OCI-LY7 (cell line): ENCODE data around the gene ALDH3A1. TPM values are rescaled to one million over a fixed set of nuclear protein-coding genes. Genes with fewer than 3 reads are reported as not detected.

Experiments
- BruUV-seq: library from RNA; stranded (reverse); fragments of 400-500 nt; replicated peaks from 2 replicates; lab custom pipeline; 2021; lab: Mats Ljungman, UMichigan
- CTCF ChIA-PET: fragments of 300-600 bp; sonication (Branson Sonifier 250); formaldehyde crosslinking; loops from one replicate; lab custom pipeline; 2022; ENCODE audit warnings: antibody characterized with exemption; ENCODE audit not compliant: unreplicated experiment; lab: Charles Lee
- POLR2A ChIA-PET: fragments of 300-600 bp; sonication (Branson Sonifier 250); formaldehyde crosslinking; loops from one replicate; lab custom pipeline; 2022; ENCODE audit warnings: antibody characterized with exemption; lab: Charles Lee
- DNase-seq: peaks from one replicate; pipeline ENCODE4 v3.0.0-alpha.2; 2015; ENCODE audit warnings: low spot score
- H2AFZ ChIP-seq: fragments of 200-600 bp; sonication (generic), shearing (Covaris generic); 2 replicates; pipeline ENCODE4 v1.6.1; 2014; ENCODE audit warnings: mild to moderate bottlenecking, antibody characterized with exemption, low read length, moderate library complexity
- H3K27ac ChIP-seq: fragments of 200-600 bp; sonication (generic); 2 replicates; pipeline ENCODE4 v1.5.1; 2014; ENCODE audit warnings: mixed run types, low read depth, mild to moderate bottlenecking, moderate library complexity, low read length, inconsistent platforms; ENCODE audit not compliant: poor library complexity, severe bottlenecking
- H3K36me3 ChIP-seq: fragments of 200-600 bp; sonication (generic); 2 replicates; pipeline ENCODE4 v1.6.1; 2014; ENCODE audit warnings: mild to moderate bottlenecking, antibody characterized with exemption, low read length, moderate library complexity, mixed read lengths; ENCODE audit not compliant: insufficient read depth
- H3K4me1 ChIP-seq: fragments of 200-600 bp; sonication (generic); 2 replicates; pipeline ENCODE4 v1.5.1; 2014; ENCODE audit warnings: mild to moderate bottlenecking, low read length; ENCODE audit not compliant: insufficient read depth, poor library complexity, severe bottlenecking
- H3K4me2 ChIP-seq: fragments of 200-600 bp; sonication (generic); 2 replicates; pipeline ENCODE4 v1.6.1; 2014; ENCODE audit warnings: mild to moderate bottlenecking, low read length
- H3K4me3 ChIP-seq: fragments of 200-600 bp; sonication (generic); 2 replicates; pipeline ENCODE4 v1.5.1; 2014; ENCODE audit warnings: mild to moderate bottlenecking, low read depth, low read length; ENCODE audit not compliant: poor library complexity, severe bottlenecking
- H3K79me2 ChIP-seq: fragments of 200-600 bp; sonication (generic); 2 replicates; pipeline ENCODE4 v1.6.1; 2016; ENCODE audit warnings: low read depth, mild to moderate bottlenecking, low read length, moderate library complexity, mixed read lengths; ENCODE audit not compliant: insufficient read depth
- H3K9me2 ChIP-seq: fragments of 200-600 bp; sonication (generic); 2 replicates; pipeline ENCODE4 v1.6.1; 2016; ENCODE audit warnings: mild to moderate bottlenecking, low read length, mixed read lengths; ENCODE audit not compliant: insufficient read depth
- H3K9me3 ChIP-seq: fragments of 200-600 bp; sonication (generic); 2 replicates; pipeline ENCODE4 v1.6.1; 2014; ENCODE audit warnings: mild to moderate bottlenecking, mixed run types, low read length, mixed read lengths
- H4K20me1 ChIP-seq: fragments of 200-600 bp; sonication (generic); 2 replicates; pipeline ENCODE4 v1.6.1; 2014; ENCODE audit warnings: mild to moderate bottlenecking, antibody characterized with exemption, low read length, moderate library complexity, mixed read lengths; ENCODE audit not compliant: insufficient read depth
- CTCF ChIP-seq: fragments of 200-600 bp; sonication (generic); conservative IDR thresholded peaks from 2 replicates; pipeline ENCODE4 v1.5.1; 2014; ENCODE audit warnings: mild to moderate bottlenecking, antibody characterized with exemption, low read length, moderate library complexity, mixed read lengths
- EZH2phosphoT487 ChIP-seq: fragments of 200-600 bp; sonication (generic); IDR thresholded peaks from 2 replicates; pipeline ENCODE4 v1.6.1; 2018; ENCODE audit warnings: low read depth, borderline replicate concordance, mild to moderate bottlenecking, mixed run types, antibody characterized with exemption, low read length, moderate library complexity, mixed read lengths
- intact Hi-C: fragments of 100-400 bp; cut with micrococcal nuclease; formaldehyde crosslinking; loops from one replicate; pipeline ENCODE4 v1.10.0; 2022; ENCODE audit not compliant: unreplicated experiment
- total RNA-seq, 2 experiments: library from RNA; depleted of rRNA in 1 of 2; stranded (reverse); fragments of >200 nt in 1 of 2; shearing (Covaris generic) in 1 of 2; gene quantifications; 2 replicates each; pipeline ENCODE4 v1.2.3, GENCODE V29; 2014 to 2022

ALDH3A1 gene
- total RNA-seq, 2 experiments from 2014 or later: 0.16 TPM; not detected in 1

GRCh38 chr17:19736071-19736470 is 12.0 kb downstream of the ALDH3A1 start:
- Histone ChIP-seq H3K79me2 (no peaks in the 10 kb centered on the region), H2AFZ (no peak overlapping the region), H3K4me1 (no peaks in the 10 kb centered on the region), H3K4me2 (no peak overlapping the region), H3K36me3 (no peaks in the 10 kb centered on the region), H3K9me3 (no peaks in the 10 kb centered on the region), H3K9me2 (no peaks in the 10 kb centered on the region), H3K4me3 (no peak overlapping the region), H3K27ac (no peak overlapping the region), H4K20me1 (no peaks in the 10 kb centered on the region)
- BruUV-seq: no TSS peak
- intact Hi-C loops: no loop called here
- DNase-seq: no peak
- POLR2A ChIA-PET: interaction anchor here (0.6 to 0.7 kb wide), 2 partner anchors 14 to 29 kb away, joined by 3 read pairs; no protein-coding TSS in a partner anchor
- CTCF ChIA-PET: no interaction called here
- no peak for TF ChIP-seq CTCF
- TF ChIP-seq EZH2phosphoT487: no peak

GRCh38 chr17:19733953-19734526 is 14.1 kb downstream of the ALDH3A1 start:
- no peaks in the 10 kb centered on the region for H3K4me1 ChIP-seq
- no TSS peak for BruUV-seq
- H4K20me1 ChIP-seq: no peaks in the 10 kb centered on the region
- TF ChIP-seq CTCF (no peak), EZH2phosphoT487 (no peak)
- H3K36me3 ChIP-seq: no peaks in the 10 kb centered on the region
- ChIA-PET POLR2A (no interaction called here), CTCF (no interaction called here)
- no peak overlapping the region for H2AFZ ChIP-seq
- H3K9me3 ChIP-seq: no peaks in the 10 kb centered on the region
- intact Hi-C loops: no loop called here
- H3K4me3 ChIP-seq: no peak overlapping the region
- no peaks in the 10 kb centered on the region for H3K9me2 ChIP-seq
- no peak overlapping the region for H3K27ac ChIP-seq
- H3K79me2 ChIP-seq: no peaks in the 10 kb centered on the region
- no peak for DNase-seq
- H3K4me2 ChIP-seq: no peak overlapping the region

- H2AFZ ChIP-seq: no peak overlapping the region
- BruUV-seq: no TSS peak
- CTCF ChIA-PET: no interaction called here
These were observed 16.5 kb downstream of the ALDH3A1 start for GRCh38 chr17:19731626-19732025.

More at GRCh38 chr17:19731626-19732025, 16.5 kb downstream of the ALDH3A1 start:
- Histone ChIP-seq H4K20me1 (no peaks in the 10 kb centered on the region), H3K9me3 (no peaks in the 10 kb centered on the region), H3K79me2 (no peaks in the 10 kb centered on the region), H3K27ac (no peak overlapping the region), H3K4me2 (no peak overlapping the region), H3K4me1 (no peaks in the 10 kb centered on the region), H3K4me3 (no peak overlapping the region), H3K36me3 (no peaks in the 10 kb centered on the region), H3K9me2 (no peaks in the 10 kb centered on the region)
- POLR2A ChIA-PET: no interaction called here
- intact Hi-C loops: no loop called here
- no peak for TF ChIP-seq EZH2phosphoT487
- TF ChIP-seq CTCF: no peak
- DNase-seq: no peak
